ENCODE results near the gene NFX1.

DNA sequence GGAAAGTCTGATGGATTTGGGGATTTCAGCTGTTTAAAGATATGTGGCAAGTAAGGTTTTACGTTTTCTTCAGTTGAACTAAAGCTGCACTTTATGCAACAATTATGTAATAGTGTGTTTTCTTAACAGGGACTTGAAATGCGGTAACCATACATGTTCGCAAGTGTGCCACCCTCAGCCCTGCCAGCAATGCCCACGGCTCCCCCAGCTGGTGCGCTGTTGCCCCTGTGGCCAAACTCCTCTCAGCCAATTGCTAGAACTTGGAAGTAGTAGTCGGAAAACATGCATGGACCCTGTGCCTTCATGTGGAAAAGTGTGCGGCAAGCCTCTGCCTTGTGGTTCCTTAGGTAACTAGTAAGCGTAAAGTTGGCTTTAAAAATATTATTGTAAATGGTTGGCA, 28.5 kb downstream of the NFX1 start:
- TF ChIP-seq, protein P1, sequence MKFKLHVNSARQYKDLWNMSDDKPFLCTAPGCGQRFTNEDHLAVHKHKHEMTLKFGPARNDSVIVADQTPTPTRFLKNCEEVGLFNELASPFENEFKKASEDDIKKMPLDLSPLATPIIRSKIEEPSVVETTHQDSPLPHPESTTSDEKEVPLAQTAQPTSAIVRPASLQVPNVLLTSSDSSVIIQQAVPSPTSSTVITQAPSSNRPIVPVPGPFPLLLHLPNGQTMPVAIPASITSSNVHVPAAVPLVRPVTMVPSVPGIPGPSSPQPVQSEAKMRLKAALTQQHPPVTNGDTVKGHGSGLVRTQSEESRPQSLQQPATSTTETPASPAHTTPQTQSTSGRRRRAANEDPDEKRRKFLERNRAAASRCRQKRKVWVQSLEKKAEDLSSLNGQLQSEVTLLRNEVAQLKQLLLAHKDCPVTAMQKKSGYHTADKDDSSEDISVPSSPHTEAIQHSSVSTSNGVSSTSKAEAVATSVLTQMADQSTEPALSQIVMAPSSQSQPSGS (tag by site-specific recombination; IDR thresholded peaks at IDR 0.05; ENCODE audit: low read depth) = no peak
- TF ChIP-seq KLF1 (tag by site-specific recombination; IDR thresholded peaks at IDR 0.05) (no peak), MZF1 (tag by site-specific recombination; IDR thresholded peaks at IDR 0.05; ENCODE audit: borderline replicate concordance) (no peak), ZNF37A (tag by site-specific recombination; IDR thresholded peaks at IDR 0.05) (no peak), ZBTB1 (tag by site-specific recombination; IDR thresholded peaks at IDR 0.05) (no peak), ZNF341 (tag by site-specific recombination; IDR thresholded peaks at IDR 0.05; ENCODE audit: low read depth) (no peak), GLI4 (tag by site-specific recombination; IDR thresholded peaks at IDR 0.05) (no peak), YY1 (tag by site-specific recombination; IDR thresholded peaks at IDR 0.05) (no peak), ZBTB21 (tag by site-specific recombination; IDR thresholded peaks at IDR 0.05) (no peak), REST (tag by site-specific recombination; IDR thresholded peaks at IDR 0.05) (no peak)
- TF ChIP-seq, protein P2, sequence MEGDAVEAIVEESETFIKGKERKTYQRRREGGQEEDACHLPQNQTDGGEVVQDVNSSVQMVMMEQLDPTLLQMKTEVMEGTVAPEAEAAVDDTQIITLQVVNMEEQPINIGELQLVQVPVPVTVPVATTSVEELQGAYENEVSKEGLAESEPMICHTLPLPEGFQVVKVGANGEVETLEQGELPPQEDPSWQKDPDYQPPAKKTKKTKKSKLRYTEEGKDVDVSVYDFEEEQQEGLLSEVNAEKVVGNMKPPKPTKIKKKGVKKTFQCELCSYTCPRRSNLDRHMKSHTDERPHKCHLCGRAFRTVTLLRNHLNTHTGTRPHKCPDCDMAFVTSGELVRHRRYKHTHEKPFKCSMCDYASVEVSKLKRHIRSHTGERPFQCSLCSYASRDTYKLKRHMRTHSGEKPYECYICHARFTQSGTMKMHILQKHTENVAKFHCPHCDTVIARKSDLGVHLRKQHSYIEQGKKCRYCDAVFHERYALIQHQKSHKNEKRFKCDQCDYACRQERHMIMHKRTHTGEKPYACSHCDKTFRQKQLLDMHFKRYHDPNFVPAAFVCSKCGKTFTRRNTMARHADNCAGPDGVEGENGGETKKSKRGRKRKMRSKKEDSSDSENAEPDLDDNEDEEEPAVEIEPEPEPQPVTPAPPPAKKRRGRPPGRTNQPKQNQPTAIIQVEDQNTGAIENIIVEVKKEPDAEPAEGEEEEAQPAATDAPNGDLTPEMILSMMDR (tag by site-specific recombination; IDR thresholded peaks at IDR 0.05) = no peak
